Measurements from ENCODE around the gene DOCK8. TPM values are rescaled to one million over a fixed set of nuclear protein-coding genes. Genes with fewer than 3 reads are reported as not detected.

Gene DOCK8
- total RNA-seq, 1 experiment from 2014 or later, result 0.37 TPM

GRCh38 chr9:249025-249424 is 34.4 kb downstream of the DOCK8 start:
- CTCF ChIA-PET, result no interaction called here
- intact Hi-C loops (cut with micrococcal nuclease), result no loop called here
- Histone ChIP-seq H3K9ac (ENCODE audit: low read length) (no peak overlapping the region), H2AFZ (ENCODE audit: low read depth, low read length, poor library complexity, severe bottlenecking) (no peak overlapping the region), H3K4me2 (ENCODE audit: low read length) (no peak overlapping the region), H3K79me2 (ENCODE audit: insufficient read depth, low read length) (no peaks in the 10 kb centered on the region), H3K4me1 (ENCODE audit: control insufficient read depth in 1 of 2, insufficient read depth in 2 of 2, low read length in 2 of 2) (no peaks in the 10 kb centered on the region), H4K20me1 (ENCODE audit: insufficient read depth) (no peaks in the 10 kb centered on the region), H3K27ac (ENCODE audit: low read depth, low read length) (no peak overlapping the region), H3K9me2 (ENCODE audit: insufficient read depth) (no peaks in the 10 kb centered on the region), H3K27me3 (ENCODE audit: insufficient read depth, low read length) (no peaks in the 10 kb centered on the region), H3K4me3 (replicated peaks in 1 of 2; ENCODE audit: low read depth in 1 of 2, low read length in 2 of 2) (no peak overlapping the region), H3K9me3 (ENCODE audit: control insufficient read depth in 1 of 2, insufficient read depth in 1 of 2, low read depth in 1 of 2, low read length in 2 of 2) (no peaks in the 10 kb centered on the region), H3K36me3 (ENCODE audit: control insufficient read depth in 1 of 2, insufficient read depth in 2 of 2, low read length in 2 of 2) (no peaks in the 10 kb centered on the region)
- RAD21 ChIA-PET (ENCODE audit: low non-redundant PET in 1 of 2, low total read pairs in 2 of 2, uncharacterized antibody in 2 of 2, unreplicated experiment in 2 of 2), result no interaction called here
- POLR2A ChIA-PET, result no interaction called here
- TF ChIP-seq SIN3A (IDR thresholded peaks at IDR 0.05; ENCODE audit: low read depth), result no peak
- no peak for TF ChIP-seq EZH2phosphoT487 (IDR thresholded peaks at IDR 0.05; ENCODE audit: borderline replicate concordance)
- TF ChIP-seq, protein P1, sequence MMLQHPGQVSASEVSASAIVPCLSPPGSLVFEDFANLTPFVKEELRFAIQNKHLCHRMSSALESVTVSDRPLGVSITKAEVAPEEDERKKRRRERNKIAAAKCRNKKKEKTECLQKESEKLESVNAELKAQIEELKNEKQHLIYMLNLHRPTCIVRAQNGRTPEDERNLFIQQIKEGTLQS (IDR thresholded peaks at IDR 0.05), result no peak
- no peak for TF ChIP-seq CEBPB (IDR thresholded peaks at IDR 0.05; ENCODE audit: low read depth)
- no peak for TF ChIP-seq YY1 (IDR thresholded peaks at IDR 0.05; ENCODE audit: extremely low read depth, insufficient replicate concordance, low read depth, low read length)
- no peak for TF ChIP-seq POLR2A (IDR thresholded peaks at IDR 0.05; ENCODE audit: borderline replicate concordance, extremely low read depth, insufficient read depth, insufficient read length)
- TF ChIP-seq REST (IDR thresholded peaks at IDR 0.05; ENCODE audit: low read depth), result no peak
- no peak for TF ChIP-seq SRF (IDR thresholded peaks at IDR 0.05; ENCODE audit: low read depth)
- TF ChIP-seq MAX (IDR thresholded peaks at IDR 0.05), result no peak
- TF ChIP-seq JUND (IDR thresholded peaks at IDR 0.05), result no peak
- TF ChIP-seq FOSL1 (IDR thresholded peaks at IDR 0.05; ENCODE audit: low read depth), result no peak
- no peak for TF ChIP-seq SP1 (IDR thresholded peaks at IDR 0.05; ENCODE audit: low read depth)
- no peak for TF ChIP-seq ELF1 (IDR thresholded peaks at IDR 0.05; ENCODE audit: borderline replicate concordance, low read depth)
- no peak for TF ChIP-seq EGR1 (IDR thresholded peaks at IDR 0.05; ENCODE audit: low read depth)
- TF ChIP-seq, protein P2, sequence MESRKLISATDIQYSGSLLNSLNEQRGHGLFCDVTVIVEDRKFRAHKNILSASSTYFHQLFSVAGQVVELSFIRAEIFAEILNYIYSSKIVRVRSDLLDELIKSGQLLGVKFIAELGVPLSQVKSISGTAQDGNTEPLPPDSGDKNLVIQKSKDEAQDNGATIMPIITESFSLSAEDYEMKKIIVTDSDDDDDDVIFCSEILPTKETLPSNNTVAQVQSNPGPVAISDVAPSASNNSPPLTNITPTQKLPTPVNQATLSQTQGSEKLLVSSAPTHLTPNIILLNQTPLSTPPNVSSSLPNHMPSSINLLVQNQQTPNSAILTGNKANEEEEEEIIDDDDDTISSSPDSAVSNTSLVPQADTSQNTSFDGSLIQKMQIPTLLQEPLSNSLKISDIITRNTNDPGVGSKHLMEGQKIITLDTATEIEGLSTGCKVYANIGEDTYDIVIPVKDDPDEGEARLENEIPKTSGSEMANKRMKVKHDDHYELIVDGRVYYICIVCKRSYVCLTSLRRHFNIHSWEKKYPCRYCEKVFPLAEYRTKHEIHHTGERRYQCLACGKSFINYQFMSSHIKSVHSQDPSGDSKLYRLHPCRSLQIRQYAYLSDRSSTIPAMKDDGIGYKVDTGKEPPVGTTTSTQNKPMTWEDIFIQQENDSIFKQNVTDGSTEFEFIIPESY (IDR thresholded peaks at IDR 0.05; ENCODE audit: extremely low read depth, insufficient replicate concordance, low read length), result no peak
- TF ChIP-seq CTCF (IDR thresholded peaks at IDR 0.05 in 2 of 3, conservative IDR thresholded peaks at IDR 0.05 in 1 of 3; ENCODE audit: borderline replicate concordance in 1 of 3, insufficient read depth in 1 of 3, low read depth in 2 of 3, low read length in 2 of 3), result no peak
- BruUV-seq (replicated peaks), result no TSS peak
- DNase-seq (ENCODE audit: low read depth, low spot score) (no peak), ATAC-seq (no peak)

All from HCT116 (cell line).